HEK293 (cell line): ENCODE measurements around the gene KIF26B.

Source experiments
- CTCF ChIA-PET: fragments of 350-600 bp; formaldehyde crosslinking; extraction: SDS; loops from one replicate; lab custom pipeline; 2021; ENCODE audit warnings: antibody characterized with exemption; lab: Yijun Ruan, JAX
- POLR2A ChIA-PET: fragments of 300-600 bp; formaldehyde crosslinking; extraction: SDS; loops from one replicate; lab custom pipeline; 2020; ENCODE audit warnings: antibody characterized with exemption, inconsistent platforms; lab: Yijun Ruan, JAX
- H3K27ac ChIP-seq: fragments of 200-500 bp; sonication (Bioruptor generic); 2 replicates; pipeline ENCODE4 v1.5.1; 2014; ENCODE audit warnings: low read depth, low read length, control low read depth, inconsistent platforms; ENCODE audit errors: extremely low read depth
- H3K36me3 ChIP-seq, 2 experiments: fragments of 200-500 bp in 1 of 2; sonication (Bioruptor generic) in 1 of 2; 1 replicate in 1 of 2; 2 replicates in 1 of 2; pipeline ENCODE4 v1.5.1; 2014 to 2017; ENCODE audit warnings: inconsistent platforms in 2 of 2, low read length in 2 of 2; ENCODE audit not compliant: control insufficient read depth in 2 of 2, insufficient read depth in 1 of 2
- H3K4me1 ChIP-seq: fragments of 200-500 bp; sonication (Bioruptor generic); 2 replicates; pipeline ENCODE4 v1.5.1; 2014; ENCODE audit warnings: mild to moderate bottlenecking, low read length, inconsistent platforms; ENCODE audit not compliant: control insufficient read depth, insufficient read depth
- H3K4me3 ChIP-seq: 2 replicates; pipeline ENCODE4 v1.5.1; 2011; ENCODE audit warnings: low read depth, mild to moderate bottlenecking, control low read depth, low read length, moderate library complexity
- H3K9me3 ChIP-seq: fragments of 200-500 bp; sonication (Bioruptor generic); 2 replicates; pipeline ENCODE4 v1.5.1; 2014; ENCODE audit warnings: low read depth, low read length, inconsistent platforms; ENCODE audit not compliant: control insufficient read depth, insufficient read depth
- GLI4 ChIP-seq: fragments of 450-650 bp; formaldehyde crosslinking; IDR thresholded peaks from 2 replicates; pipeline ENCODE4 v1.5.1; 2016; ENCODE audit warnings: missing biosample characterization, missing genetic modification characterization
- PRDM1 ChIP-seq: fragments of 450-650 bp; formaldehyde crosslinking; IDR thresholded peaks from 2 replicates; pipeline ENCODE4; 2016; ENCODE audit warnings: missing biosample characterization, missing genetic modification characterization
- SCRT2 ChIP-seq: fragments of 450-650 bp; formaldehyde crosslinking; IDR thresholded peaks from 2 replicates; pipeline ENCODE4 v1.5.1; 2016; ENCODE audit warnings: missing biosample characterization, missing genetic modification characterization
- ZFP41 ChIP-seq: fragments of 450-650 bp; formaldehyde crosslinking; IDR thresholded peaks from 2 replicates; pipeline ENCODE4 v1.5.1; 2016; ENCODE audit warnings: missing biosample characterization, missing genetic modification characterization, borderline replicate concordance
- ZNF184 ChIP-seq: fragments of 450-650 bp; IDR thresholded peaks from 2 replicates; pipeline ENCODE4 v1.5.1; 2018; ENCODE audit warnings: missing biosample characterization, mild to moderate bottlenecking, missing genetic modification characterization
- ZNF274 ChIP-seq, 2 experiments: fragments of 200-500 bp in 1 of 2; fragments of 450-650 bp in 1 of 2; sonication (Bioruptor generic) in 1 of 2; formaldehyde crosslinking in 1 of 2; IDR thresholded peaks; 2 replicates each; pipeline versions ENCODE4 v1.5.1 to v1.6.1; 2014 to 2016; ENCODE audit warnings: borderline replicate concordance in 1 of 2, inconsistent platforms in 1 of 2, low read length in 1 of 2, missing biosample characterization in 1 of 2, missing genetic modification characterization in 1 of 2
- ZNF311 ChIP-seq: fragments of 450-650 bp; formaldehyde crosslinking; IDR thresholded peaks from 2 replicates; pipeline ENCODE4 v1.5.1; 2017; ENCODE audit warnings: missing biosample characterization, missing genetic modification characterization, borderline replicate concordance
- ZNF335 ChIP-seq: fragments of 450-650 bp; formaldehyde crosslinking; conservative IDR thresholded peaks from 2 replicates; pipeline ENCODE4 v1.5.1; 2016; ENCODE audit warnings: missing biosample characterization, missing genetic modification characterization
- ZNF394 ChIP-seq: fragments of 450-650 bp; formaldehyde crosslinking; IDR thresholded peaks from 2 replicates; pipeline ENCODE4 v1.5.1; 2016; ENCODE audit warnings: missing biosample characterization, missing genetic modification characterization, mild to moderate bottlenecking, moderate library complexity, borderline replicate concordance
- ZNF48 ChIP-seq: fragments of 450-650 bp; formaldehyde crosslinking; IDR thresholded peaks from 2 replicates; pipeline ENCODE4 v1.5.1; 2016; ENCODE audit warnings: missing biosample characterization, missing genetic modification characterization
- ZNF488 ChIP-seq: fragments of 450-650 bp; formaldehyde crosslinking; IDR thresholded peaks from 2 replicates; pipeline ENCODE4 v1.5.1; 2016; ENCODE audit warnings: missing biosample characterization, missing genetic modification characterization
- ZNF529 ChIP-seq: fragments of 450-650 bp; formaldehyde crosslinking; IDR thresholded peaks from 2 replicates; pipeline ENCODE4 v1.5.1; 2017; ENCODE audit warnings: missing genetic modification characterization, missing biosample characterization; ENCODE audit not compliant: insufficient replicate concordance
- ZNF530 ChIP-seq: fragments of 450-650 bp; formaldehyde crosslinking; IDR thresholded peaks from 2 replicates; pipeline ENCODE4 v1.5.1; 2016; ENCODE audit warnings: low read depth, missing biosample characterization, missing genetic modification characterization
- ZNF658 ChIP-seq: fragments of 450-650 bp; formaldehyde crosslinking; IDR thresholded peaks from 2 replicates; pipeline ENCODE4; 2016; ENCODE audit warnings: missing biosample characterization, missing genetic modification characterization
- ZNF707 ChIP-seq: fragments of 450-650 bp; formaldehyde crosslinking; IDR thresholded peaks from 2 replicates; pipeline ENCODE4 v1.5.1; 2016; ENCODE audit warnings: missing biosample characterization, missing genetic modification characterization
- TF ChIP-seq, protein P1 (sequence below): fragments of 450-650 bp; formaldehyde crosslinking; IDR thresholded peaks from 2 replicates; pipeline ENCODE4 v1.5.1; 2017; ENCODE audit warnings: missing biosample characterization, missing genetic modification characterization
- TF ChIP-seq, protein P2 (sequence below): fragments of 450-650 bp; formaldehyde crosslinking; IDR thresholded peaks from 2 replicates; pipeline ENCODE4 v1.5.1; 2016; ENCODE audit warnings: missing biosample characterization, missing genetic modification characterization

The KIF26B gene

GRCh38 chr1:245715291-245715701, 560.5 kb downstream of the KIF26B start (continued):
- TF ChIP-seq ZNF311 (tag by site-specific recombination) (no peak), ZNF530 (tag by site-specific recombination) (no peak), PRDM1 (no peak)
- TF ChIP-seq, all 188 proteins: peak for 0

DNA sequence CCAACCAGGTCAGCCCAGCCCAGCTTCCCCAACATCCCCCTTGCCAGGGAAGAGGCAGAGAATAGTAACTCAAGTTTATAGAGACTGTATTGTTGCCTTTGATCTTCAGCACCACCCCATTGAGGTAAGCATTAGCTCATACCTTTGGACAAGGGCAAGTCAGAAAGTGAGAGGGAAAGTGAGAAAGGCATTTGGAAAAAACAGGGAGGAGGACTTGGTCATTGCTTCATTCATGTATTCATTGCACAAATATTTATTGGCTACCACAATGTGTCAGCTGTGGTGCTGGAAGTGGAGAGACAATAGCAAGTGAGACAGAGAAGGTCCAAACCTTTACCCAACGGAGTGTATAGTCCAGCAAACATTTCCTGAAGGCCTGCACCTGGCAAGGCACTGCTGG, 561.2 kb downstream of the KIF26B start:
- no peak overlapping the region for H3K27ac ChIP-seq
- no peaks in the 10 kb centered on the region for H3K36me3 ChIP-seq
- POLR2A ChIA-PET = no interaction called here
- no peak overlapping the region for H3K4me3 ChIP-seq
- TF ChIP-seq ZNF184 = 0 out of 2 replicates have a peak, but pooled peaks have one; percentile 15
- no peak for TF ChIP-seq ZNF707
- TF ChIP-seq, all 188 proteins: peak for 1
- CTCF ChIA-PET = no interaction called here
- Histone ChIP-seq H3K9me3 (no peaks in the 10 kb centered on the region), H3K4me1 (no peaks in the 10 kb centered on the region)

GRCh38 chr1:245716561-245716960, 561.8 kb downstream of the KIF26B start:
- no peak overlapping the region for H3K27ac ChIP-seq
- no peak overlapping the region for H3K4me3 ChIP-seq
- ChIA-PET CTCF (no interaction called here), POLR2A (no interaction called here)
- no peaks in the 10 kb centered on the region for H3K9me3 ChIP-seq
- TF ChIP-seq PRDM1 (no peak), GLI4 (tag by site-specific recombination) (no peak), ZNF335 (tag by site-specific recombination) (no peak), ZNF488 (tag by site-specific recombination) (no peak), SCRT2 (tag by site-specific recombination) (no peak), ZNF274 (IDR thresholded peaks at IDR 0.05; ENCODE audit: low read length) (no peak), ZNF274 (tag by site-specific recombination; IDR thresholded peaks at IDR 0.05; ENCODE audit: borderline replicate concordance) (no peak), ZFP41 (tag by site-specific recombination) (no peak), ZNF394 (tag by site-specific recombination) (no peak), ZNF658 (tag by site-specific recombination) (no peak), ZNF48 (tag by site-specific recombination) (no peak), ZNF529 (tag by site-specific recombination) (no peak)
- TF ChIP-seq, protein P1, sequence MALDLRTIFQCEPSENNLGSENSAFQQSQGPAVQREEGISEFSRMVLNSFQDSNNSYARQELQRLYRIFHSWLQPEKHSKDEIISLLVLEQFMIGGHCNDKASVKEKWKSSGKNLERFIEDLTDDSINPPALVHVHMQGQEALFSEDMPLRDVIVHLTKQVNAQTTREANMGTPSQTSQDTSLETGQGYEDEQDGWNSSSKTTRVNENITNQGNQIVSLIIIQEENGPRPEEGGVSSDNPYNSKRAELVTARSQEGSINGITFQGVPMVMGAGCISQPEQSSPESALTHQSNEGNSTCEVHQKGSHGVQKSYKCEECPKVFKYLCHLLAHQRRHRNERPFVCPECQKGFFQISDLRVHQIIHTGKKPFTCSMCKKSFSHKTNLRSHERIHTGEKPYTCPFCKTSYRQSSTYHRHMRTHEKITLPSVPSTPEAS = no peak
- TF ChIP-seq, protein P2, sequence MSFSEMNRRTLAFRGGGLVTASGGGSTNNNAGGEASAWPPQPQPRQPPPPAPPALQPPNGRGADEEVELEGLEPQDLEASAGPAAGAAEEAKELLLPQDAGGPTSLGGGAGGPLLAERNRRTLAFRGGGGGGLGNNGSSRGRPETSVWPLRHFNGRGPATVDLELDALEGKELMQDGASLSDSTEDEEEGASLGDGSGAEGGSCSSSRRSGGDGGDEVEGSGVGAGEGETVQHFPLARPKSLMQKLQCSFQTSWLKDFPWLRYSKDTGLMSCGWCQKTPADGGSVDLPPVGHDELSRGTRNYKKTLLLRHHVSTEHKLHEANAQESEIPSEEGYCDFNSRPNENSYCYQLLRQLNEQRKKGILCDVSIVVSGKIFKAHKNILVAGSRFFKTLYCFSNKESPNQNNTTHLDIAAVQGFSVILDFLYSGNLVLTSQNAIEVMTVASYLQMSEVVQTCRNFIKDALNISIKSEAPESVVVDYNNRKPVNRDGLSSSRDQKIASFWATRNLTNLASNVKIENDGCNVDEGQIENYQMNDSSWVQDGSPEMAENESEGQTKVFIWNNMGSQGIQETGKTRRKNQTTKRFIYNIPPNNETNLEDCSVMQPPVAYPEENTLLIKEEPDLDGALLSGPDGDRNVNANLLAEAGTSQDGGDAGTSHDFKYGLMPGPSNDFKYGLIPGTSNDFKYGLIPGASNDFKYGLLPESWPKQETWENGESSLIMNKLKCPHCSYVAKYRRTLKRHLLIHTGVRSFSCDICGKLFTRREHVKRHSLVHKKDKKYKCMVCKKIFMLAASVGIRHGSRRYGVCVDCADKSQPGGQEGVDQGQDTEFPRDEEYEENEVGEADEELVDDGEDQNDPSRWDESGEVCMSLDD = no peak
- no peaks in the 10 kb centered on the region for H3K4me1 ChIP-seq
- no peaks in the 10 kb centered on the region for H3K36me3 ChIP-seq
